OCI-M1 (cell line): ENCODE data around the gene CNTNAP2.

Source experiments
- DNase-seq: peaks from one replicate; lab custom pipeline; 2025; lab: John Stamatoyannopoulos, UW

Gene CNTNAP2

GRCh38 chr7:148344406-148344805 lies 2227.8 kb downstream of the CNTNAP2 start:
- DNase-seq: no peak

- no peak for DNase-seq
Observed at GRCh38 chr7:148347981-148348380, 2231.4 kb downstream of the CNTNAP2 start.

GRCh38 chr7:148348466-148348865 lies 2231.9 kb downstream of the CNTNAP2 start:
- DNase-seq: no peak

GRCh38 chr7:148356303-148356702 lies 2239.7 kb downstream of the CNTNAP2 start:
- DNase-seq: no peak

GRCh38 chr7:148362541-148362940 lies 2245.9 kb downstream of the CNTNAP2 start:
- DNase-seq: no peak

GRCh38 chr7:148367731-148368475 lies 2251.3 kb downstream of the CNTNAP2 start:
- no peak for DNase-seq

GRCh38 chr7:148368562-148368961 lies 2252.0 kb downstream of the CNTNAP2 start:
- no peak for DNase-seq

- no peak for DNase-seq
Observed at GRCh38 chr7:148371280-148371937, 2254.8 kb downstream of the CNTNAP2 start.

- DNase-seq: no peak
Observed at GRCh38 chr7:148374396-148375259, 2258.0 kb downstream of the CNTNAP2 start.

- DNase-seq: no peak
Observed at GRCh38 chr7:148379677-148380076, 2263.1 kb downstream of the CNTNAP2 start.

- no peak for DNase-seq
Observed at GRCh38 chr7:148380596-148381419, 2264.2 kb downstream of the CNTNAP2 start.

- DNase-seq: no peak
Observed at GRCh38 chr7:148382596-148382995, 2266.0 kb downstream of the CNTNAP2 start.

- DNase-seq: no peak
Observed at GRCh38 chr7:148383651-148384050, 2267.1 kb downstream of the CNTNAP2 start.

- DNase-seq: no peak
Observed at GRCh38 chr7:148385009-148385682, 2268.5 kb downstream of the CNTNAP2 start.

GRCh38 chr7:148390381-148390780 lies 2273.8 kb downstream of the CNTNAP2 start:
- no peak for DNase-seq

GRCh38 chr7:148391591-148391990 lies 2275.0 kb downstream of the CNTNAP2 start:
- no peak for DNase-seq

GRCh38 chr7:148394582-148394981 lies 2278.0 kb downstream of the CNTNAP2 start:
- DNase-seq: no peak

GRCh38 chr7:148395352-148395811 lies 2278.8 kb downstream of the CNTNAP2 start:
- DNase-seq: no peak

- DNase-seq: no peak
Observed at GRCh38 chr7:148395990-148396716, 2279.6 kb downstream of the CNTNAP2 start.

- no peak for DNase-seq
Observed at GRCh38 chr7:148397056-148397455, 2280.5 kb downstream of the CNTNAP2 start.
